ENCODE results near the gene KLHL24. TPM values are rescaled to one million over a fixed set of nuclear protein-coding genes. Genes with fewer than 3 reads are reported as not detected.

Gene KLHL24
- polyA plus RNA-seq, 1 donor from 2014 or later = 92.1 TPM

DNA sequence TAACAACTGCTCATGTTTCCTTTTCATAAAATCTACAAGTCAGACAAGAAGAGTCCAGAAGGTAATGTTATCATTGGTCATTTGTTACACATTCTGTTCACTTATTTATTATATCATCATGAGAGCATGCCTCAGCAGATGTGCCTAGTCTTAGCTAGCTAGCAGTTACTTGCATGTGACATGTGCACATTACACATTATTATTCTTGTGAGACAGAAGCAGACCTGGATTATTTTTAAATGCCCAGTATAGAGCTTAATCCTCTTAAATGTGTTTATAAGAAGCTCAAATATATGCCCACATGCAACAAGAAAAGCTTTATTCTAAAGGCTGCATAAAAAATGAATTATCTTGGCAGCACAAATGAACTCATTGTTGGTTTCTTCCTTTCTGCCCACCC, 74.8 kb downstream of the KLHL24 start:
- Histone ChIP-seq H3K9me3 (ENCODE audit: low read length) (no peaks in the 10 kb centered on the region), H3K4me3 (ENCODE audit: low read length) (no peak overlapping the region), H3K79me2 (replicated peaks; ENCODE audit: insufficient read depth, low read length) (peaks cover 80% of the 10 kb centered on the region), H4K20me1 (ENCODE audit: insufficient read depth) (no peaks in the 10 kb centered on the region), H2AFZ (ENCODE audit: low read depth, low read length) (no peak overlapping the region), H3K27ac (ENCODE audit: low read length) (no peak overlapping the region), H3K27me3 (ENCODE audit: insufficient read depth, low read depth, low read length) (no peaks in the 10 kb centered on the region), H3K4me2 (ENCODE audit: low read length) (no peak overlapping the region), H3F3A (ENCODE audit: insufficient read depth, low read length, poor library complexity, severe bottlenecking) (no peaks in the 10 kb centered on the region), H3K9me2 (ENCODE audit: insufficient read depth, low read length) (no peaks in the 10 kb centered on the region), H3K36me3 (ENCODE audit: insufficient read depth, low read length) (no peaks in the 10 kb centered on the region), H3K9ac (ENCODE audit: low read length) (no peak overlapping the region)
- TF ChIP-seq POLR2AphosphoS5 (IDR thresholded peaks at IDR 0.05) (no peak), EZH2 (IDR thresholded peaks at IDR 0.05; ENCODE audit: borderline replicate concordance, insufficient read depth, low read length, poor library complexity, severe bottlenecking) (no peak), MXI1 (conservative IDR thresholded peaks at IDR 0.05; ENCODE audit: poor library complexity, severe bottlenecking) (no peak), TAF1 (IDR thresholded peaks at IDR 0.05; ENCODE audit: low read depth) (no peak), SMC3 (conservative IDR thresholded peaks at IDR 0.05; ENCODE audit: poor library complexity) (no peak), RAD21 (conservative IDR thresholded peaks at IDR 0.05) (no peak), EP300 (conservative IDR thresholded peaks at IDR 0.05; ENCODE audit: poor library complexity, severe bottlenecking) (no peak)
- TF ChIP-seq, protein P1, sequence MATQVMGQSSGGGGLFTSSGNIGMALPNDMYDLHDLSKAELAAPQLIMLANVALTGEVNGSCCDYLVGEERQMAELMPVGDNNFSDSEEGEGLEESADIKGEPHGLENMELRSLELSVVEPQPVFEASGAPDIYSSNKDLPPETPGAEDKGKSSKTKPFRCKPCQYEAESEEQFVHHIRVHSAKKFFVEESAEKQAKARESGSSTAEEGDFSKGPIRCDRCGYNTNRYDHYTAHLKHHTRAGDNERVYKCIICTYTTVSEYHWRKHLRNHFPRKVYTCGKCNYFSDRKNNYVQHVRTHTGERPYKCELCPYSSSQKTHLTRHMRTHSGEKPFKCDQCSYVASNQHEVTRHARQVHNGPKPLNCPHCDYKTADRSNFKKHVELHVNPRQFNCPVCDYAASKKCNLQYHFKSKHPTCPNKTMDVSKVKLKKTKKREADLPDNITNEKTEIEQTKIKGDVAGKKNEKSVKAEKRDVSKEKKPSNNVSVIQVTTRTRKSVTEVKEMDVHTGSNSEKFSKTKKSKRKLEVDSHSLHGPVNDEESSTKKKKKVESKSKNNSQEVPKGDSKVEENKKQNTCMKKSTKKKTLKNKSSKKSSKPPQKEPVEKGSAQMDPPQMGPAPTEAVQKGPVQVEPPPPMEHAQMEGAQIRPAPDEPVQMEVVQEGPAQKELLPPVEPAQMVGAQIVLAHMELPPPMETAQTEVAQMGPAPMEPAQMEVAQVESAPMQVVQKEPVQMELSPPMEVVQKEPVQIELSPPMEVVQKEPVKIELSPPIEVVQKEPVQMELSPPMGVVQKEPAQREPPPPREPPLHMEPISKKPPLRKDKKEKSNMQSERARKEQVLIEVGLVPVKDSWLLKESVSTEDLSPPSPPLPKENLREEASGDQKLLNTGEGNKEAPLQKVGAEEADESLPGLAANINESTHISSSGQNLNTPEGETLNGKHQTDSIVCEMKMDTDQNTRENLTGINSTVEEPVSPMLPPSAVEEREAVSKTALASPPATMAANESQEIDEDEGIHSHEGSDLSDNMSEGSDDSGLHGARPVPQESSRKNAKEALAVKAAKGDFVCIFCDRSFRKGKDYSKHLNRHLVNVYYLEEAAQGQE (IDR thresholded peaks at IDR 0.05; ENCODE audit: borderline replicate concordance) = no peak
- TF ChIP-seq, protein P2, sequence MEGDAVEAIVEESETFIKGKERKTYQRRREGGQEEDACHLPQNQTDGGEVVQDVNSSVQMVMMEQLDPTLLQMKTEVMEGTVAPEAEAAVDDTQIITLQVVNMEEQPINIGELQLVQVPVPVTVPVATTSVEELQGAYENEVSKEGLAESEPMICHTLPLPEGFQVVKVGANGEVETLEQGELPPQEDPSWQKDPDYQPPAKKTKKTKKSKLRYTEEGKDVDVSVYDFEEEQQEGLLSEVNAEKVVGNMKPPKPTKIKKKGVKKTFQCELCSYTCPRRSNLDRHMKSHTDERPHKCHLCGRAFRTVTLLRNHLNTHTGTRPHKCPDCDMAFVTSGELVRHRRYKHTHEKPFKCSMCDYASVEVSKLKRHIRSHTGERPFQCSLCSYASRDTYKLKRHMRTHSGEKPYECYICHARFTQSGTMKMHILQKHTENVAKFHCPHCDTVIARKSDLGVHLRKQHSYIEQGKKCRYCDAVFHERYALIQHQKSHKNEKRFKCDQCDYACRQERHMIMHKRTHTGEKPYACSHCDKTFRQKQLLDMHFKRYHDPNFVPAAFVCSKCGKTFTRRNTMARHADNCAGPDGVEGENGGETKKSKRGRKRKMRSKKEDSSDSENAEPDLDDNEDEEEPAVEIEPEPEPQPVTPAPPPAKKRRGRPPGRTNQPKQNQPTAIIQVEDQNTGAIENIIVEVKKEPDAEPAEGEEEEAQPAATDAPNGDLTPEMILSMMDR (IDR thresholded peaks at IDR 0.05; ENCODE audit: poor library complexity, severe bottlenecking) = no peak

DNA sequence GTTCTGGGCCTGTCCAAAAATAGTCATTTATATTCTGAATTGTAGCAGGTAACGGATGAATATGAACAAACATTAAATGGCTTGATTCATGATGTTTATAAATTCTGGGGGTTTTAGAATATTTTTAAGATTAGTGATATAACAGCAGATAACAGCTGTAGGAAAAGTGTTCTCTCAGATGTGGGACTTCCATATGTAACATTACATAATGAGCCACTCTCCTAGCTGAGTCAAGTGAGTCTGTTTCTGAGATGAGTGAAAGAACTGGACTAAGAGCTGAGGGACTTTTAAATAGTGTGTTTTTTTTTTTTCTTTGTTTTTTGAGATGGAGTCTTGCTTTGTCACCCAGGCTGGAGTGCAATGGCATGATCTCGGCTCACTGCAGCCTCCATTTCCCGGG, 76.1 kb downstream of the KLHL24 start:
- no peaks in the 10 kb centered on the region for H3K36me3 ChIP-seq (ENCODE audit: insufficient read depth, low read length)
- no peaks in the 10 kb centered on the region for H3K9me2 ChIP-seq (ENCODE audit: insufficient read depth, low read length)
- H3K9ac ChIP-seq (ENCODE audit: low read length) = no peak overlapping the region
- H3K4me2 ChIP-seq (ENCODE audit: low read length) = no peak overlapping the region
- no peak overlapping the region for H3K27ac ChIP-seq (ENCODE audit: low read length)
- H3F3A ChIP-seq (ENCODE audit: insufficient read depth, low read length, poor library complexity, severe bottlenecking) = no peaks in the 10 kb centered on the region
- TF ChIP-seq, protein P1 (IDR thresholded peaks at IDR 0.05; ENCODE audit: borderline replicate concordance) = no peak
- no peak for TF ChIP-seq EZH2 (IDR thresholded peaks at IDR 0.05; ENCODE audit: borderline replicate concordance, insufficient read depth, low read length, poor library complexity, severe bottlenecking)
- no peak for TF ChIP-seq SMC3 (conservative IDR thresholded peaks at IDR 0.05; ENCODE audit: poor library complexity)
- TF ChIP-seq, protein P2 (IDR thresholded peaks at IDR 0.05; ENCODE audit: poor library complexity, severe bottlenecking) = no peak
- no peak for TF ChIP-seq POLR2AphosphoS5 (IDR thresholded peaks at IDR 0.05)
- no peak for TF ChIP-seq TAF1 (IDR thresholded peaks at IDR 0.05; ENCODE audit: low read depth)
- TF ChIP-seq RAD21 (conservative IDR thresholded peaks at IDR 0.05) = no peak
- no peak for TF ChIP-seq EP300 (conservative IDR thresholded peaks at IDR 0.05; ENCODE audit: poor library complexity, severe bottlenecking)
- no peak for TF ChIP-seq MXI1 (conservative IDR thresholded peaks at IDR 0.05; ENCODE audit: poor library complexity, severe bottlenecking)
- H2AFZ ChIP-seq (ENCODE audit: low read depth, low read length) = no peak overlapping the region
- no peaks in the 10 kb centered on the region for H3K9me3 ChIP-seq (ENCODE audit: low read length)
- H3K79me2 ChIP-seq (replicated peaks; ENCODE audit: insufficient read depth, low read length) = peaks cover 68% of the 10 kb centered on the region
- no peaks in the 10 kb centered on the region for H3K27me3 ChIP-seq (ENCODE audit: insufficient read depth, low read depth, low read length)
- no peak overlapping the region for H3K4me3 ChIP-seq (ENCODE audit: low read length)
- H4K20me1 ChIP-seq (ENCODE audit: insufficient read depth) = no peaks in the 10 kb centered on the region
